ENCODE measurements around the gene DCTN3. TPM values are rescaled to one million over a fixed set of nuclear protein-coding genes. Genes with fewer than 3 reads are reported as not detected.

The DCTN3 gene
- total RNA-seq, 1 experiment from 2014 or later: 27.5 TPM

DNA sequence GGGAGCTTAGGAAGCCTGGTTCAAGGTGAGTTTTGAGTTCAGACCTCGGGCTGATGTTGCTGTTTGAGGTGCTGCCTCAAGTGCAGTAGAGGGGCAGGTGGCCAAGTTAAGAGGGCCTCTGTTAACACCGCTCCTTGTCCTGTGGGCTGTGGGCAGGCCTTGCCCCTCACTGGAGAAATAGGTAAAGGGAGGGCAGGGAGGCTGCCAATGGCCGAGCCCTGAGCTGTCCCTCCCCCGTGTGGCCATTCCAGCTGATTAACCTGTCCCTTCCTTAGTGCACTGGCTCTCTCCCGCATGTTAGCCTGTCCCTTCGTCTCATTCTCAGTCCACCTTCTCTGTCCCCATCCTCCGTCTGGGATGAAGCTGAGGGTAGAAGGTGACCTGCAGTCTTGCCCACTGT, 52.2 kb downstream of the DCTN3 start (continued):
- TF ChIP-seq, protein P1, sequence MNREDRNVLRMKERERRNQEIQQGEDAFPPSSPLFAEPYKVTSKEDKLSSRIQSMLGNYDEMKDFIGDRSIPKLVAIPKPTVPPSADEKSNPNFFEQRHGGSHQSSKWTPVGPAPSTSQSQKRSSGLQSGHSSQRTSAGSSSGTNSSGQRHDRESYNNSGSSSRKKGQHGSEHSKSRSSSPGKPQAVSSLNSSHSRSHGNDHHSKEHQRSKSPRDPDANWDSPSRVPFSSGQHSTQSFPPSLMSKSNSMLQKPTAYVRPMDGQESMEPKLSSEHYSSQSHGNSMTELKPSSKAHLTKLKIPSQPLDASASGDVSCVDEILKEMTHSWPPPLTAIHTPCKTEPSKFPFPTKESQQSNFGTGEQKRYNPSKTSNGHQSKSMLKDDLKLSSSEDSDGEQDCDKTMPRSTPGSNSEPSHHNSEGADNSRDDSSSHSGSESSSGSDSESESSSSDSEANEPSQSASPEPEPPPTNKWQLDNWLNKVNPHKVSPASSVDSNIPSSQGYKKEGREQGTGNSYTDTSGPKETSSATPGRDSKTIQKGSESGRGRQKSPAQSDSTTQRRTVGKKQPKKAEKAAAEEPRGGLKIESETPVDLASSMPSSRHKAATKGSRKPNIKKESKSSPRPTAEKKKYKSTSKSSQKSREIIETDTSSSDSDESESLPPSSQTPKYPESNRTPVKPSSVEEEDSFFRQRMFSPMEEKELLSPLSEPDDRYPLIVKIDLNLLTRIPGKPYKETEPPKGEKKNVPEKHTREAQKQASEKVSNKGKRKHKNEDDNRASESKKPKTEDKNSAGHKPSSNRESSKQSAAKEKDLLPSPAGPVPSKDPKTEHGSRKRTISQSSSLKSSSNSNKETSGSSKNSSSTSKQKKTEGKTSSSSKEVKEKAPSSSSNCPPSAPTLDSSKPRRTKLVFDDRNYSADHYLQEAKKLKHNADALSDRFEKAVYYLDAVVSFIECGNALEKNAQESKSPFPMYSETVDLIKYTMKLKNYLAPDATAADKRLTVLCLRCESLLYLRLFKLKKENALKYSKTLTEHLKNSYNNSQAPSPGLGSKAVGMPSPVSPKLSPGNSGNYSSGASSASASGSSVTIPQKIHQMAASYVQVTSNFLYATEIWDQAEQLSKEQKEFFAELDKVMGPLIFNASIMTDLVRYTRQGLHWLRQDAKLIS (CRISPR knock-in tag; IDR thresholded peaks at IDR 0.05; ENCODE audit: borderline replicate concordance): no peak
- TF ChIP-seq NR3C1 (CRISPR knock-in tag; conservative IDR thresholded peaks at IDR 0.05; ENCODE audit: low read depth) (no peak), NFE2L1 (CRISPR knock-in tag; IDR thresholded peaks at IDR 0.05) (no peak), SP1 (CRISPR knock-in tag; conservative IDR thresholded peaks at IDR 0.05) (no peak), MYBL2 (CRISPR knock-in tag; IDR thresholded peaks at IDR 0.05) (no peak), ESRRA (CRISPR knock-in tag; IDR thresholded peaks at IDR 0.05; ENCODE audit: borderline replicate concordance) (no peak)
- TF ChIP-seq, protein P2, sequence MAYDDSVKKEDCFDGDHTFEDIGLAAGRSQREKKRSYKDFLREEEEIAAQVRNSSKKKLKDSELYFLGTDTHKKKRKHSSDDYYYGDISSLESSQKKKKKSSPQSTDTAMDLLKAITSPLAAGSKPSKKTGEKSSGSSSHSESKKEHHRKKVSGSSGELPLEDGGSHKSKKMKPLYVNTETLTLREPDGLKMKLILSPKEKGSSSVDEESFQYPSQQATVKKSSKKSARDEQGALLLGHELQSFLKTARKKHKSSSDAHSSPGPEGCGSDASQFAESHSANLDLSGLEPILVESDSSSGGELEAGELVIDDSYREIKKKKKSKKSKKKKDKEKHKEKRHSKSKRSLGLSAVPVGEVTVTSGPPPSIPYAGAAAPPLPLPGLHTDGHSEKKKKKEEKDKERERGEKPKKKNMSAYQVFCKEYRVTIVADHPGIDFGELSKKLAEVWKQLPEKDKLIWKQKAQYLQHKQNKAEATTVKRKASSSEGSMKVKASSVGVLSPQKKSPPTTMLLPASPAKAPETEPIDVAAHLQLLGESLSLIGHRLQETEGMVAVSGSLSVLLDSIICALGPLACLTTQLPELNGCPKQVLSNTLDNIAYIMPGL (CRISPR knock-in tag; IDR thresholded peaks at IDR 0.05): no peak
- TF ChIP-seq, protein P3, sequence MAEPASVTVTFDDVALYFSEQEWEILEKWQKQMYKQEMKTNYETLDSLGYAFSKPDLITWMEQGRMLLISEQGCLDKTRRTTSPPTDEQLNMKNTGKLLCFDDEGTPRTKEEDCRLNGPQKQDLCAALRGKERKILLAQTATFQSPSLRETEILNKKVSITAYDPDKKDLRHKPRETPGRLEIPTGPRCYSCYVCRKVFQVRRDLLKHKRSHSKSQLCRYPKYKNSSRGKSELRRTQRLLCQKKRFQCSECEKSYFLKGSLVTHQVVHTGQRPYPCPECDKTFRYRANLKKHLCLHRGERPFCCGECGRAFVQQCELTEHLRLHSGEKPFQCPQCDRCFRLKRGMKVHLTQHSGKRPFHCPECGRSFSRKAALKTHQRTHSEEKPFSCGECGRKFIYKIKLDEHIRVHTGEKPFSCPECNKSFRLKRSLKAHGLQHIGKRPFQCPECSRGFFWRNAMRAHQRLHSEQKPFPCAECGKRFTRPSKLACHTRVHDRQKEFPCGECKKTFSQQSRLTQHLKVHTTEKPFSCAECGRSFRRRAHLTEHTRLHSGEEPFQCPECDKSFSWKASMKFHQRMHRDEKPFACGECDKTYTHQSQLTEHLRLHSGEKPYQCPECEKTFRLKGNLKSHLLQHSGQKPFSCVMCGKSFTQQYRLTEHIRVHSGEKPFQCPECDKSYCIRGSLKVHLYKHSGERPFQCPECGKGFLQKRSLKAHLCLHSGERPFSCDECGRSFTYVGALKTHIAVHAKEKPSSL (CRISPR knock-in tag; conservative IDR thresholded peaks at IDR 0.05): no peak
- TF ChIP-seq, protein P4, sequence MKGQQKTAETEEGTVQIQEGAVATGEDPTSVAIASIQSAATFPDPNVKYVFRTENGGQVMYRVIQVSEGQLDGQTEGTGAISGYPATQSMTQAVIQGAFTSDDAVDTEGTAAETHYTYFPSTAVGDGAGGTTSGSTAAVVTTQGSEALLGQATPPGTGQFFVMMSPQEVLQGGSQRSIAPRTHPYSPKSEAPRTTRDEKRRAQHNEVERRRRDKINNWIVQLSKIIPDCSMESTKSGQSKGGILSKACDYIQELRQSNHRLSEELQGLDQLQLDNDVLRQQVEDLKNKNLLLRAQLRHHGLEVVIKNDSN (CRISPR knock-in tag; IDR thresholded peaks at IDR 0.05): no peak
- TF ChIP-seq, protein P5, sequence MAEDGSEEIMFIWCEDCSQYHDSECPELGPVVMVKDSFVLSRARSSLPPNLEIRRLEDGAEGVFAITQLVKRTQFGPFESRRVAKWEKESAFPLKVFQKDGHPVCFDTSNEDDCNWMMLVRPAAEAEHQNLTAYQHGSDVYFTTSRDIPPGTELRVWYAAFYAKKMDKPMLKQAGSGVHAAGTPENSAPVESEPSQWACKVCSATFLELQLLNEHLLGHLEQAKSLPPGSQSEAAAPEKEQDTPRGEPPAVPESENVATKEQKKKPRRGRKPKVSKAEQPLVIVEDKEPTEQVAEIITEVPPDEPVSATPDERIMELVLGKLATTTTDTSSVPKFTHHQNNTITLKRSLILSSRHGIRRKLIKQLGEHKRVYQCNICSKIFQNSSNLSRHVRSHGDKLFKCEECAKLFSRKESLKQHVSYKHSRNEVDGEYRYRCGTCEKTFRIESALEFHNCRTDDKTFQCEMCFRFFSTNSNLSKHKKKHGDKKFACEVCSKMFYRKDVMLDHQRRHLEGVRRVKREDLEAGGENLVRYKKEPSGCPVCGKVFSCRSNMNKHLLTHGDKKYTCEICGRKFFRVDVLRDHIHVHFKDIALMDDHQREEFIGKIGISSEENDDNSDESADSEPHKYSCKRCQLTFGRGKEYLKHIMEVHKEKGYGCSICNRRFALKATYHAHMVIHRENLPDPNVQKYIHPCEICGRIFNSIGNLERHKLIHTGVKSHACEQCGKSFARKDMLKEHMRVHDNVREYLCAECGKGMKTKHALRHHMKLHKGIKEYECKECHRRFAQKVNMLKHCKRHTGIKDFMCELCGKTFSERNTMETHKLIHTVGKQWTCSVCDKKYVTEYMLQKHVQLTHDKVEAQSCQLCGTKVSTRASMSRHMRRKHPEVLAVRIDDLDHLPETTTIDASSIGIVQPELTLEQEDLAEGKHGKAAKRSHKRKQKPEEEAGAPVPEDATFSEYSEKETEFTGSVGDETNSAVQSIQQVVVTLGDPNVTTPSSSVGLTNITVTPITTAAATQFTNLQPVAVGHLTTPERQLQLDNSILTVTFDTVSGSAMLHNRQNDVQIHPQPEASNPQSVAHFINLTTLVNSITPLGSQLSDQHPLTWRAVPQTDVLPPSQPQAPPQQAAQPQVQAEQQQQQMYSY (CRISPR knock-in tag; IDR thresholded peaks at IDR 0.05): no peak
- TF ChIP-seq, protein P6, sequence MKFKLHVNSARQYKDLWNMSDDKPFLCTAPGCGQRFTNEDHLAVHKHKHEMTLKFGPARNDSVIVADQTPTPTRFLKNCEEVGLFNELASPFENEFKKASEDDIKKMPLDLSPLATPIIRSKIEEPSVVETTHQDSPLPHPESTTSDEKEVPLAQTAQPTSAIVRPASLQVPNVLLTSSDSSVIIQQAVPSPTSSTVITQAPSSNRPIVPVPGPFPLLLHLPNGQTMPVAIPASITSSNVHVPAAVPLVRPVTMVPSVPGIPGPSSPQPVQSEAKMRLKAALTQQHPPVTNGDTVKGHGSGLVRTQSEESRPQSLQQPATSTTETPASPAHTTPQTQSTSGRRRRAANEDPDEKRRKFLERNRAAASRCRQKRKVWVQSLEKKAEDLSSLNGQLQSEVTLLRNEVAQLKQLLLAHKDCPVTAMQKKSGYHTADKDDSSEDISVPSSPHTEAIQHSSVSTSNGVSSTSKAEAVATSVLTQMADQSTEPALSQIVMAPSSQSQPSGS (CRISPR knock-in tag; IDR thresholded peaks at IDR 0.05; ENCODE audit: borderline replicate concordance, low read depth): no peak
- TF ChIP-seq, protein P7, sequence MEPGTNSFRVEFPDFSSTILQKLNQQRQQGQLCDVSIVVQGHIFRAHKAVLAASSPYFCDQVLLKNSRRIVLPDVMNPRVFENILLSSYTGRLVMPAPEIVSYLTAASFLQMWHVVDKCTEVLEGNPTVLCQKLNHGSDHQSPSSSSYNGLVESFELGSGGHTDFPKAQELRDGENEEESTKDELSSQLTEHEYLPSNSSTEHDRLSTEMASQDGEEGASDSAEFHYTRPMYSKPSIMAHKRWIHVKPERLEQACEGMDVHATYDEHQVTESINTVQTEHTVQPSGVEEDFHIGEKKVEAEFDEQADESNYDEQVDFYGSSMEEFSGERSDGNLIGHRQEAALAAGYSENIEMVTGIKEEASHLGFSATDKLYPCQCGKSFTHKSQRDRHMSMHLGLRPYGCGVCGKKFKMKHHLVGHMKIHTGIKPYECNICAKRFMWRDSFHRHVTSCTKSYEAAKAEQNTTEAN (CRISPR knock-in tag; IDR thresholded peaks at IDR 0.05): no peak
- TF ChIP-seq, protein P8, sequence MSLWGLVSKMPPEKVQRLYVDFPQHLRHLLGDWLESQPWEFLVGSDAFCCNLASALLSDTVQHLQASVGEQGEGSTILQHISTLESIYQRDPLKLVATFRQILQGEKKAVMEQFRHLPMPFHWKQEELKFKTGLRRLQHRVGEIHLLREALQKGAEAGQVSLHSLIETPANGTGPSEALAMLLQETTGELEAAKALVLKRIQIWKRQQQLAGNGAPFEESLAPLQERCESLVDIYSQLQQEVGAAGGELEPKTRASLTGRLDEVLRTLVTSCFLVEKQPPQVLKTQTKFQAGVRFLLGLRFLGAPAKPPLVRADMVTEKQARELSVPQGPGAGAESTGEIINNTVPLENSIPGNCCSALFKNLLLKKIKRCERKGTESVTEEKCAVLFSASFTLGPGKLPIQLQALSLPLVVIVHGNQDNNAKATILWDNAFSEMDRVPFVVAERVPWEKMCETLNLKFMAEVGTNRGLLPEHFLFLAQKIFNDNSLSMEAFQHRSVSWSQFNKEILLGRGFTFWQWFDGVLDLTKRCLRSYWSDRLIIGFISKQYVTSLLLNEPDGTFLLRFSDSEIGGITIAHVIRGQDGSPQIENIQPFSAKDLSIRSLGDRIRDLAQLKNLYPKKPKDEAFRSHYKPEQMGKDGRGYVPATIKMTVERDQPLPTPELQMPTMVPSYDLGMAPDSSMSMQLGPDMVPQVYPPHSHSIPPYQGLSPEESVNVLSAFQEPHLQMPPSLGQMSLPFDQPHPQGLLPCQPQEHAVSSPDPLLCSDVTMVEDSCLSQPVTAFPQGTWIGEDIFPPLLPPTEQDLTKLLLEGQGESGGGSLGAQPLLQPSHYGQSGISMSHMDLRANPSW (CRISPR knock-in tag; conservative IDR thresholded peaks at IDR 0.05; ENCODE audit: low read depth): no peak
